GM19238 (cell line): ENCODE results near the gene PIK3AP1.
A peak's percentile ranks its signal among the peaks of the same experiment; 100 is the strongest.
"Not testable (repeated sequence)": the region's sequence is repeated elsewhere in the genome, so short reads cannot be mapped to it uniquely, and the experiment has no call there.

Experiments
- DNase-seq: peaks from one replicate; pipeline ENCODE4 v3.0.0; 2011; ENCODE audit warnings: low spot score; ENCODE audit not compliant: insufficient read length

Gene PIK3AP1, protein sequence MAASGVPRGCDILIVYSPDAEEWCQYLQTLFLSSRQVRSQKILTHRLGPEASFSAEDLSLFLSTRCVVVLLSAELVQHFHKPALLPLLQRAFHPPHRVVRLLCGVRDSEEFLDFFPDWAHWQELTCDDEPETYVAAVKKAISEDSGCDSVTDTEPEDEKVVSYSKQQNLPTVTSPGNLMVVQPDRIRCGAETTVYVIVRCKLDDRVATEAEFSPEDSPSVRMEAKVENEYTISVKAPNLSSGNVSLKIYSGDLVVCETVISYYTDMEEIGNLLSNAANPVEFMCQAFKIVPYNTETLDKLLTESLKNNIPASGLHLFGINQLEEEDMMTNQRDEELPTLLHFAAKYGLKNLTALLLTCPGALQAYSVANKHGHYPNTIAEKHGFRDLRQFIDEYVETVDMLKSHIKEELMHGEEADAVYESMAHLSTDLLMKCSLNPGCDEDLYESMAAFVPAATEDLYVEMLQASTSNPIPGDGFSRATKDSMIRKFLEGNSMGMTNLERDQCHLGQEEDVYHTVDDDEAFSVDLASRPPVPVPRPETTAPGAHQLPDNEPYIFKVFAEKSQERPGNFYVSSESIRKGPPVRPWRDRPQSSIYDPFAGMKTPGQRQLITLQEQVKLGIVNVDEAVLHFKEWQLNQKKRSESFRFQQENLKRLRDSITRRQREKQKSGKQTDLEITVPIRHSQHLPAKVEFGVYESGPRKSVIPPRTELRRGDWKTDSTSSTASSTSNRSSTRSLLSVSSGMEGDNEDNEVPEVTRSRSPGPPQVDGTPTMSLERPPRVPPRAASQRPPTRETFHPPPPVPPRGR

DNA sequence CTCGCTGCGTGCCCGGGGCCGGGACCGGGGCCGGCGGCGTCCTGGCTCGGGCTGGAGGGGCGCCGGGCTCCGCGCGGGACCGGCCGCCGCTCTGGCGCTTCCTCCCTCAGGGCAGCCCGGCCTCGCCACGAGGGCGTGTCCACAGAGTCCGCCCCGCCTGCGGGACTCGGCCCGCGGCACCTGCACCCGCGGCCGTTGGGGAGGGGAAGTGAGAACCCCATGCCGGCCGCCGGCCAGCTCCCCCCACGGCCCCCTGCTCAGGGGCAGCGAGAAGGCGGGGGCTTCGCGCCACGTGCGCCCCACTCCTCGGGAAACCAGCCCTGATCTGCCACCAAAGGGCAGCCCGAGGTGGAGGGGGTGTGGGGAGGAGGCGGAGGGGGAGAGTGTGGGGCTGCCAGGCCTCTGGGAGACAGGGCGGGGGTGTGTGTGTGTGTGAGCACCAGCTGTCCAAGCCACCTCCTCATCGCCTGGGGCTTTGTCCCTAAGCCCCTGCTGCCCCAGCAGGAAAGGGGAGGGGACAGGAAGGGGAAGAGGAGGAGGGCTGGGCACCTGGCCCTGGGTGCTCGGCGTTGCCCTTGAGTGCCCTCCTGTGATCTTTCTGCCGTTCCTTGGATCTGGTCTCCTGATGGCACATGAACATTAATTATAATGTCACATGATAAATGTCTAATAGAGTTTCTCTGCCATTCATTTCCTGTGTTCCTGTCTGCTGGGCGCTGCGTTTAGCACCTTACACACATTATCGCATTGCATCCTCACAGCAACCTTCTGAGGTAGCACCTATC is at the start of gene PIK3AP1:
Gene PIK3AP1, minus strand, starts transcription at position 93 of the 785 bp plus-strand sequence. CDS start 120 bp downstream, outside the sequence.
- DNase-seq: peak; percentile 71

GRCh38 chr10:96768136-96768535 is 47.8 kb upstream of the PIK3AP1 start:
- no peak for DNase-seq

DNA sequence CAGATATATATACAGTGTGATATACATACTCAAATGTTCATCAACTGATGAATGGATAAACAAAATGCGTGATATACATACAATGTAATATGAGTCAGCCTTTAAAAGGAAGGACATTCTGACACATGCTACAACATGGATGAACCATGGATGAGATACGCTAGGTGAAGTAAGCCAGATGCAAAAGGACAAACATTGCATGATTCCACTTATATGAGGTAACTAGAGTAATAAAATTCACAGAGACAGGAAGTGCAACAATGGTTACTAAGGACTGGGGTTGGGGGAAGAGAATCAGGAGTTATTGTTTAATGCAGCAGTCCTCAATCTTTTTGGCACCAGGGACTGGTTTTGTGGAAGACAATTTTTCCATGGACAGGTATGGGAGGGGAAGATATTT is 47.3 kb upstream of the PIK3AP1 start:
- DNase-seq: no peak

DNA sequence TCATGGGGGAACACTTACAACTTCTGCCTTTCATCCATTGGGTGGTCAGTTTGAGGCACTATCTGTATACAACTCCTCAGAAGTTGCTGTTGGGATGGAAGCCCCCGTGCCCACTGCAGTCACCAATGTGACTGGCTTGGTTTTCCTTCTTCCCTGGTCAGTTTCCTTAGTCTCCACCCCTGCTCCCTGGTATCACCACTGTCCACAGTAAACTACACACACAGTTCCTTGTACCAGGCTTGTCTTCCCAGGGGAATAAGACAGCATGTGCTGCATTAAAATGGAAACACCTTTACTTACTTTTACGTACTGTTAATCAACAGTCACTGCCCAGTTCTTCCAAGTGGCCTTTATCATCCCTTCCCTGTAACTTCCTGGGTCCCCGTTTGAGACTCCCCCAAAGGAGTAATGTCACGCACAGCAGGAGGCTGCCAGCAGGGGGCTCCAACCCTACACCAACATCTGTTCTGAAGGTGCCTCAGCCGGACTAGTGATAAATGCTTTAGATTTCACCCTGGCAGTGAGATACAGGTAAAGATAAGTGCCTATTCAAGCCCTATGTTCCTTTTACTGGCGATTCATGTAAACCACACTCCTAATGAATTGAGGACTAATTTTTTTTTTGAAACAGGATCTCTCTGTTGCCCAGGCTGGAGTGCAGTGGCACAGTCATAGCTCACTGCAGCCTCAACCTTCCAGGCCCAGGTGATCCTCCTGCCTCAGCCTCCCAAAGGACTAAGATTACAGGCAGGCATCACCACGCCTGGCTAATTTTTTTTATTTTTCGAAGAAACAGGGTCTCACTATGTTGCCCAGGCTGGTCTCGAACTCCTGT is 45.3 kb upstream of the PIK3AP1 start:
- DNase-seq: no peak

GRCh38 chr10:96764425-96765060 is 44.2 kb upstream of the PIK3AP1 start:
- DNase-seq: no peak

GRCh38 chr10:96758423-96758822 is 38.1 kb upstream of the PIK3AP1 start:
- no peak for DNase-seq

DNA sequence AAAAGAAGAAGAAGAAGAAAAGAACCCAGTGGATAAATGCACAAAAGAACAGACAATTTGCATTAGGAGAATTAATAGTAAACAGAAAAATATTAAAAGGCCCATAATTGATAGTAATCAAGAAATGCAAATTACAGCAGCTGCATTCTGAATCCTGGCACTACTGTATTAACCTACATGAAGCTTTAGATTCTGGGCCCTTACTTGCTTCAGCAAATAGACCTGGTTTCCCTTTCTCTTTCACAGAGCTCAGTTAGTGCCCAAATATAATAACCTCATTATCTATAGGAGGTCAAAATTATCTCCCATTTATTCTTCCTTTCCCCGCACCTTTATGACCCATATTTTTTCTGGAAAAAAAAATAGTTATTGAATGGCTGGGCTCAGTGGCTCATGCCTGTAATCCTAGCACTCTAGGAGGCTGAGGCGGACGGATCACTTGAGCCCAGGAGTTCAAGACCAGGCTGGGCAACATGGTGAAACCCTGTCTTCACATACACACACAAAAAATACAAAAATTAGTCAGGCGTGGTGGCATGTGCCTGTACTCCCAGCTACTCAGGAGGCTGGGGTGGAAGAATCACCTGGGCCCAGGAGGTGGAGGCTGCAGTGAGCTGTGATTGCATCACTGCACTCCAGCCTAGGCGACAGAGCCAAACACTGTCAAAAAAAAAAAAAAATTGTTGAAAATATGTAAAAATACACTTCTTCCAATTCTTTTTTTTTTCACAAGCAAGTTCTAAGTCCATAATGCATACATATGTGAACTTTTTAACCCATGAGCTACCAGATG is 36.0 kb upstream of the PIK3AP1 start:
- no peak for DNase-seq

DNA sequence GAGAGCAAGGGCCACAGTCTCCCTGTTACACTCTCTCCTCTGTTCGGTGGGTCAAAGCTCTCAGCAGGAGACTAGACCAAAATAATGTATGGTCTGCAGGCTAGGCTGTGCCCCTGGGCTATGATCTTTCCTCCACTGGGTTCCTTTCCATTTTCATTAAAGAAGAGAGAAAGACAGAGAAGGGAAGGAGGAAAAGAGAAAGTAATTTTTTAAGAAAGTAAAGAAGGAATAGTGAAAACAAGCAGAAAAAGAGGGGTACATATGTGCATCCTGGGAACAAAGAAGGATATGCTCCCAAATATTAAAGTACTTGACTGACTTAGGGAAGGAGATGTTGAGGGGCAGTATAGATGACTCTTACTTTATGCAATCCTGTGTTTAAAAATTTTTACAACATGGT is 33.6 kb upstream of the PIK3AP1 start:
- DNase-seq: no peak

GRCh38 chr10:96752375-96752774 is 32.1 kb upstream of the PIK3AP1 start:
- no peak for DNase-seq

DNA sequence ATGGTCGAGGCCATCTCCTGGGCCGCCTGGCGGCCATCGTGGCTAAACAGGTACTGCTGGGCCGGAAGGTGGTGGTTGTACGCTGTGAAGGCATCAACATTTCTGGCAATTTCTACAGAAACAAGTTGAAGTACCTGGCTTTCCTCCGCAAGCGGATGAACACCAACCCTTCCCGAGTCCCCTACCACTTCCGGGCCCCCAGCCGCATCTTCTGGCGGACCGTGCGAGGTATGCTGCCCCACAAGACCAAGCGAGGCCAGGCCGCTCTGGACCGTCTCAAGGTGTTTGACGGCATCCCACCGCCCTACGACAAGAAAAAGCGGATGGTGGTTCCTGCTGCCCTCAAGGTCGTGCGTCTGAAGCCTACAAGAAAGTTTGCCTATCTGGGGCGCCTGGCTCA is 30.0 kb upstream of the PIK3AP1 start:
- not testable (repeated sequence) for DNase-seq

- no peak for DNase-seq
These were observed 27.6 kb upstream of the PIK3AP1 start for GRCh38 chr10:96747734-96748550.

- no peak for DNase-seq
These were observed 26.2 kb upstream of the PIK3AP1 start for GRCh38 chr10:96746503-96746902.

GRCh38 chr10:96745950-96746349 is 25.6 kb upstream of the PIK3AP1 start:
- no peak for DNase-seq

GRCh38 chr10:96743988-96744585 is 23.8 kb upstream of the PIK3AP1 start:
- DNase-seq: no peak

GRCh38 chr10:96741557-96741956 is 21.2 kb upstream of the PIK3AP1 start:
- not testable (repeated sequence) for DNase-seq

DNA sequence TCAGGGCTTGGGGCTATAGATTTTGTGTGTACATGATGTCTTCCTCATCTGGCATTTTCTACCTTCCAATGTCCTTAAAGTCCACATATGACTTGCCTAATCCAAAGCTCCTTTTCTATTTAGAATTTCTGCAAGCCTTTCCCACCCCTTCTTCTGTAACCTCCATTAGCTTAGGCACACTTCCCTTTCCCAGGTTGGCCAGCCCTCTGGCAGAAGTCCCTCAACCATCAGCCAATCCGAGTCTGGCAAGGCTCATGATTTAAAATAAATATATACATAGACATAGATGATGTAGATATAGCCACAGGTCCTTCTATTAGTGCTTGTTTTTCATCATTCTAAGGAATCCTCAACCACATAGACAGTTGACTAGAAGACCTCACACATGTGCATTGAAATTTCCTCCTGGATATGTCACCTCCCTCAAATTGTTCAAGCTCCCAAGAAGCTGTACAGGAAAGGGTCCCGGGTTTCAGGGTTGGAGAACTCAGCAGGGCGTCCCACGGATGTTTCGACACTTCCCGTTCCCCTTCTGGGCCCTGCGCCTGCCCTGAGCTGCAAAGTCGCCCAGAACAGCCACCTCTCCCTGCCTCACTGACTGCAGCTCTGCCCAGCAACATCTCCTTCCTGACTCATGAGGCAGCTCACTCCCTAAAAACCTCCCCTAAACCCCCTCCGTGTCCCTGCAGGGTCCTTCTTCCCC is 20.4 kb upstream of the PIK3AP1 start:
- DNase-seq: no peak

GRCh38 chr10:96740141-96740540 is 19.8 kb upstream of the PIK3AP1 start:
- DNase-seq: no peak
